H9 (cell line): ENCODE results near the gene MKRN3. TPM values are rescaled to one million over a fixed set of nuclear protein-coding genes. Genes with fewer than 3 reads are reported as not detected.

Experiments
- DNase-seq: peaks from one replicate; pipeline ENCODE4 v3.0.0-alpha.2; 2017
- H2AFZ ChIP-seq: one replicate; pipeline ENCODE4 v1.6.1; 2013; ENCODE audit warnings: mild to moderate bottlenecking, low read length, control low read depth, moderate library complexity
- H2AK5ac ChIP-seq: 2 replicates; pipeline ENCODE4 v1.6.1; 2013; ENCODE audit warnings: low read length, control low read depth, mixed read lengths; ENCODE audit not compliant: insufficient read length
- H2BK120ac ChIP-seq: one replicate; pipeline ENCODE4 v1.6.1; 2013; ENCODE audit warnings: low read depth, mild to moderate bottlenecking, low read length, control low read depth, inconsistent platforms; ENCODE audit not compliant: poor library complexity, severe bottlenecking
- H2BK12ac ChIP-seq: 2 replicates; pipeline ENCODE4 v1.6.1; 2013; ENCODE audit warnings: low read length, control low read depth, mixed read lengths, low read depth; ENCODE audit not compliant: insufficient read length
- H2BK15ac ChIP-seq: 2 replicates; pipeline ENCODE4 v1.6.1; 2013; ENCODE audit warnings: low read depth, low read length, control low read depth
- H2BK20ac ChIP-seq: one replicate; pipeline ENCODE4 v1.6.1; 2013; ENCODE audit warnings: low read depth, mild to moderate bottlenecking, low read length, control low read depth, inconsistent platforms; ENCODE audit not compliant: poor library complexity, severe bottlenecking
- H2BK5ac ChIP-seq: 2 replicates; pipeline ENCODE4 v1.6.1; 2013; ENCODE audit warnings: low read length, control low read depth, mixed read lengths; ENCODE audit not compliant: insufficient read length
- H3K14ac ChIP-seq: 2 replicates; pipeline ENCODE4 v1.6.1; 2013; ENCODE audit warnings: low read length, control low read depth; ENCODE audit not compliant: insufficient read depth
- H3K18ac ChIP-seq: 2 replicates; pipeline ENCODE4 v1.6.1; 2013; ENCODE audit warnings: low read depth, mild to moderate bottlenecking, mixed read lengths, low read length, control low read depth; ENCODE audit not compliant: insufficient read length
- H3K23ac ChIP-seq: 2 replicates; pipeline ENCODE4 v1.6.1; 2013; ENCODE audit warnings: low read length, control low read depth, mixed read lengths, low read depth; ENCODE audit not compliant: insufficient read length
- H3K23me2 ChIP-seq: 2 replicates; pipeline ENCODE4 v1.6.1; 2013; ENCODE audit warnings: low read depth, mild to moderate bottlenecking, mixed read lengths, low read length, control low read depth; ENCODE audit not compliant: insufficient read length, poor library complexity, severe bottlenecking
- H3K27ac ChIP-seq: 2 replicates; pipeline ENCODE4 v1.5.1; 2013; ENCODE audit warnings: low read length, control low read depth, mixed read lengths, low read depth; ENCODE audit not compliant: insufficient read length
- H3K27me3 ChIP-seq: 2 replicates; pipeline ENCODE4 v1.6.1; 2013; ENCODE audit warnings: low read length, control low read depth, inconsistent platforms; ENCODE audit not compliant: insufficient read depth
- H3K4ac ChIP-seq: 2 replicates; pipeline ENCODE4 v1.6.1; 2013; ENCODE audit warnings: low read depth, mild to moderate bottlenecking, control low read depth, inconsistent platforms, low read length, moderate library complexity
- H3K4me1 ChIP-seq: 2 replicates; pipeline ENCODE4 v1.6.1; 2013; ENCODE audit warnings: low read length, control low read depth, inconsistent platforms; ENCODE audit not compliant: insufficient read depth
- H3K4me2 ChIP-seq: 2 replicates; pipeline ENCODE4 v1.6.1; 2013; ENCODE audit warnings: low read length, control low read depth, mixed read lengths; ENCODE audit not compliant: insufficient read length, insufficient read depth
- H3K56ac ChIP-seq: 2 replicates; pipeline ENCODE4 v1.6.1; 2013; ENCODE audit warnings: low read depth, mild to moderate bottlenecking, mixed read lengths, low read length, control low read depth; ENCODE audit not compliant: insufficient read length
- H3K79me1 ChIP-seq: 2 replicates; pipeline ENCODE4 v1.6.1; 2013; ENCODE audit warnings: low read depth, mild to moderate bottlenecking, moderate library complexity, low read length, control low read depth, inconsistent platforms; ENCODE audit not compliant: insufficient read depth, poor library complexity, severe bottlenecking
- H3K79me2 ChIP-seq: 2 replicates; pipeline ENCODE4 v1.6.1; 2013; ENCODE audit warnings: low read length, control low read depth, inconsistent platforms; ENCODE audit not compliant: insufficient read depth
- H3K9ac ChIP-seq: 2 replicates; pipeline ENCODE4 v1.6.1; 2013; ENCODE audit warnings: low read length, control low read depth, mixed read lengths; ENCODE audit not compliant: insufficient read length; ENCODE audit errors: extremely low read depth
- H3K9me3 ChIP-seq: one replicate; pipeline ENCODE4 v1.6.1; 2013; ENCODE audit warnings: low read depth, low read length, inconsistent platforms; ENCODE audit not compliant: control insufficient read depth
- H3T11ph ChIP-seq: one replicate; pipeline ENCODE4 v1.6.1; 2013; ENCODE audit warnings: mild to moderate bottlenecking, low read length, control low read depth, inconsistent platforms
- H4K20me1 ChIP-seq: one replicate; pipeline ENCODE4 v1.6.1; 2013; ENCODE audit not compliant: control insufficient read depth, insufficient read length, insufficient read depth
- H4K5ac ChIP-seq: 2 replicates; pipeline ENCODE4 v1.6.1; 2013; ENCODE audit warnings: low read depth, mild to moderate bottlenecking, mixed read lengths, low read length, control low read depth; ENCODE audit not compliant: insufficient read length
- H4K8ac ChIP-seq: replicated peaks from 2 replicates; pipeline ENCODE4 v1.6.1; 2013; ENCODE audit warnings: low read length, control low read depth, mixed read lengths, low read depth; ENCODE audit not compliant: insufficient read length
- H4K91ac ChIP-seq: 2 replicates; pipeline ENCODE4 v1.6.1; 2013; ENCODE audit warnings: low read depth, mild to moderate bottlenecking, moderate library complexity, mixed read lengths, low read length, control low read depth; ENCODE audit not compliant: insufficient read length
- H3K27ac Mint-ChIP-seq, 3 experiments: 2 replicates in 2 of 3; 3 replicates in 1 of 3; pipeline ENCODE4 v1.8.0; 2020 to 2021; ENCODE audit warnings: mixed read lengths in 3 of 3, mild to moderate bottlenecking in 1 of 3, moderate library complexity in 1 of 3
- H3K27me3 Mint-ChIP-seq: 2 replicates; pipeline ENCODE4 v1.8.0; 2021; ENCODE audit warnings: low read depth, mild to moderate bottlenecking, moderate library complexity, mixed read lengths
- H3K36me3 Mint-ChIP-seq, 3 experiments: 2 replicates in 2 of 3; 3 replicates in 1 of 3; pipeline ENCODE4 v1.8.0; 2020 to 2021; ENCODE audit warnings: low read depth in 3 of 3, mixed read lengths in 3 of 3; ENCODE audit not compliant: insufficient read depth in 1 of 3
- H3K4me1 Mint-ChIP-seq, 2 experiments: 2 replicates each; pipeline ENCODE4 v1.8.0; 2020; ENCODE audit warnings: mixed read lengths in 2 of 2
- H3K4me3 Mint-ChIP-seq, 2 experiments: 2 replicates in 1 of 2; 3 replicates in 1 of 2; pipeline ENCODE4 v1.8.0; 2020 to 2021; ENCODE audit warnings: mild to moderate bottlenecking in 2 of 2, mixed read lengths in 2 of 2, moderate library complexity in 1 of 2
- H3K9me3 Mint-ChIP-seq, 2 experiments: 2 replicates in 1 of 2; 3 replicates in 1 of 2; pipeline ENCODE4 v1.8.0; 2020; ENCODE audit warnings: mild to moderate bottlenecking in 2 of 2, mixed read lengths in 2 of 2, moderate library complexity in 1 of 2
- CTCF ChIP-seq: fragments of 200-600 bp; sonication (generic); conservative IDR thresholded peaks from 3 replicates; pipeline ENCODE4 v1.8.0; 2021; ENCODE audit warnings: antibody characterized with exemption, mild to moderate bottlenecking
- WGBS: extraction: QIAGEN DNeasy Blood & Tissue Kit; methylation state at CpG from one replicate; pipeline ENCODE4 v1.1.7; 2013; ENCODE audit warnings: missing lambda C conversion rate, low lambda C conversion rate, mixed read lengths; ENCODE audit not compliant: insufficient read length; ENCODE audit errors: extremely low coverage; 5-methylcytosine and 5-hydroxymethylcytosine counted together
- total RNA-seq: library from RNA; stranded (reverse); gene quantifications from 2 replicates; pipeline ENCODE4 v1.2.1, GENCODE V29; 2021

Gene MKRN3
- total RNA-seq, 1 experiment from 2014 or later, result not detected

- H3K56ac ChIP-seq, result no peak overlapping the region
- H3K27ac ChIP-seq, result no peak overlapping the region
- Mint-ChIP-seq H3K9me3 (peaks cover 51 to 55% of the 10 kb centered on the region in 2 experiments), H3K36me3 (no peaks in the 10 kb centered on the region), H3K4me3 (no peak overlapping the region), H3K27ac (no peak overlapping the region), H3K4me1 (no peaks in the 10 kb centered on the region), H3K27me3 (peaks cover 1% of the 10 kb centered on the region; the same call in 1 of the 2 replicates)
- H2BK120ac ChIP-seq, result no peak overlapping the region
- DNase-seq, result no peak
- no CpG with 5 or more reads among the region's 4 CpGs for WGBS
- H2BK12ac ChIP-seq, result no peak overlapping the region
- no peaks in the 10 kb centered on the region for H3K79me1 ChIP-seq
- no peak overlapping the region for H3K18ac ChIP-seq
- no peak overlapping the region for H2AFZ ChIP-seq
- no peaks in the 10 kb centered on the region for H3K4me1 ChIP-seq
- no peak overlapping the region for H3K23ac ChIP-seq
- H4K5ac ChIP-seq, result no peak overlapping the region
- H2BK5ac ChIP-seq, result no peak overlapping the region
- no peak overlapping the region for H2BK15ac ChIP-seq
- no peak overlapping the region for H3K9ac ChIP-seq
- no peaks in the 10 kb centered on the region for H3K79me2 ChIP-seq
- H3K14ac ChIP-seq, result no peak overlapping the region
- H3K4me2 ChIP-seq, result no peak overlapping the region
- H4K91ac ChIP-seq, result no peak overlapping the region
- H2BK20ac ChIP-seq, result no peak overlapping the region
- no peak overlapping the region for H4K8ac ChIP-seq
- H3K9me3 ChIP-seq, result peaks cover 26% of the 10 kb centered on the region
- no peaks in the 10 kb centered on the region for H4K20me1 ChIP-seq
- no peaks in the 10 kb centered on the region for H3K23me2 ChIP-seq
- no peak overlapping the region for H2AK5ac ChIP-seq
- no peak overlapping the region for H3T11ph ChIP-seq
- no peak overlapping the region for H3K4ac ChIP-seq
- TF ChIP-seq CTCF, result no peak
- H3K27me3 ChIP-seq, result no peaks in the 10 kb centered on the region
These were observed 13.2 kb downstream of the MKRN3 start for GRCh38 chr15:23578521-23579150.
